Measurements from ENCODE around the gene SPATA13.
A peak's percentile ranks its signal among the peaks of the same experiment; 100 is the strongest.

DNA sequence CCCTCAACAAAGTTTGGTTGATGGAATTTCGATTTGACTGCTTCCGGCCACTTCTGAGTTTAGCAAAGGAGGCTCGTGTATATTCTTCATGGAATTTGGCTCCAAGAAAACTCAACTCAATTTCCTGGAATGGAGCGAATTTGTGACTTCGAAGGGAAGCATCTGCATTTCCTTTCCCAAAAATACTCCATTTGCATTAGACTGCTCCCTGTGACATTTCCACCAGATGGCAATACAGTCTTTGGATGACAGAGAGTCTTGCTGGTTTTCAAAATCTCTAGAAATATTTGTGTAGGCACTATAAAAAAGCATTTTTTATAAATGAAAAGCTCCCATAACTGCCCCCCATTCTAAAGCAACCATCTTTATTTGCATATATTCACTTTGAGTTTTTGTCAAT is 152.9 kb downstream of the SPATA13 start:
- TF ChIP-seq CTCF (conservative IDR thresholded peaks at IDR 0.05 in 1 of 2, IDR thresholded peaks at IDR 0.05 in 1 of 2; ENCODE audit: extremely low read depth in 1 of 2, insufficient read depth in 1 of 2, low read depth in 1 of 2, low read length in 2 of 2) (peak in 1 of 2 donors; percentile 27), EZH2 (IDR thresholded peaks at IDR 0.05; ENCODE audit: borderline replicate concordance, low read length) (no peak)
